ENCODE results near the gene BAG5. TPM values are rescaled to one million over a fixed set of nuclear protein-coding genes. Genes with fewer than 3 reads are reported as not detected.

BAG5 gene
- total RNA-seq, 4 donors from 2014 or later: 39.4 to 77.5 (median 44.4) TPM

- intact Hi-C loops (cut with DNase I): no loop called here
- peak overlapping the region; percentile 20 to 78 (median 71) for H3K27ac ChIP-seq
- no peak for DNase-seq
- H3K36me3 ChIP-seq: no peaks in the 10 kb centered on the region
- WGBS, 2 donors: 79 to 81% methylated on average over 19 to 20 of the region's 33 CpGs
- no peaks in the 10 kb centered on the region for H3K27me3 ChIP-seq
- peaks cover 42 to 75% of the 10 kb centered on the region in 2 donors for H3K4me1 ChIP-seq
- H3K9me3 ChIP-seq: no peaks in the 10 kb centered on the region
- H3K4me3 ChIP-seq (replicated peaks in 1 of 3): no peak overlapping the region
- TF ChIP-seq CTCF (IDR thresholded peaks at IDR 0.05): peak in 1 of 6 experiments; percentile 6
- no peak for TF ChIP-seq POLR2A (IDR thresholded peaks at IDR 0.05)
Observed at GRCh38 chr14:103541709-103542604, 20.5 kb downstream of the BAG5 start.

GRCh38 chr14:103540821-103541708 lies 21.4 kb downstream of the BAG5 start:
- peak overlapping the region; percentile 20 to 78 (median 71) for H3K27ac ChIP-seq
- no peak for TF ChIP-seq POLR2A (IDR thresholded peaks at IDR 0.05)
- TF ChIP-seq CTCF (IDR thresholded peaks at IDR 0.05): no peak
- no peaks in the 10 kb centered on the region for H3K27me3 ChIP-seq
- H3K4me1 ChIP-seq: peaks cover 42 to 66% of the 10 kb centered on the region in 2 donors
- no peaks in the 10 kb centered on the region for H3K9me3 ChIP-seq
- intact Hi-C loops (cut with DNase I): no loop called here
- no peaks in the 10 kb centered on the region for H3K36me3 ChIP-seq
- DNase-seq: no peak
- 60 to 72% methylated on average over 3 to 11 of the region's 17 CpGs for WGBS, 2 donors
- H3K4me3 ChIP-seq (replicated peaks in 1 of 3): no peak overlapping the region

- DNase-seq: no peak
- Histone ChIP-seq H3K27me3 (no peaks in the 10 kb centered on the region), H3K27ac (peak overlapping the region in 2 of 3 donors; percentile 36 to 51), H3K36me3 (no peaks in the 10 kb centered on the region), H3K4me3 (replicated peaks in 1 of 3) (no peak overlapping the region), H3K9me3 (no peaks in the 10 kb centered on the region), H3K4me1 (peaks cover 42 to 61% of the 10 kb centered on the region in 2 donors)
- 79 to 83% methylated on average over 17 to 26 of the region's 28 CpGs for WGBS, 2 donors
- intact Hi-C loops (cut with DNase I): no loop called here
- no peak for TF ChIP-seq POLR2A (IDR thresholded peaks at IDR 0.05)
- TF ChIP-seq CTCF (IDR thresholded peaks at IDR 0.05): no peak
Observed at GRCh38 chr14:103539056-103539825, 23.2 kb downstream of the BAG5 start.

- H3K27ac ChIP-seq: peak overlapping the region; percentile 12 to 51 (median 36)
- no peaks in the 10 kb centered on the region for H3K36me3 ChIP-seq
- TF ChIP-seq POLR2A (IDR thresholded peaks at IDR 0.05) (no peak), CTCF (IDR thresholded peaks at IDR 0.05) (no peak)
- no peaks in the 10 kb centered on the region for H3K27me3 ChIP-seq
- H3K9me3 ChIP-seq: no peaks in the 10 kb centered on the region
- DNase-seq: peak; percentile 68 to 71
- peaks cover 42 to 54% of the 10 kb centered on the region in 2 donors for H3K4me1 ChIP-seq
- WGBS, 2 donors: 32 to 44% methylated on average over 4 to 19 of the region's 30 CpGs
- H3K4me3 ChIP-seq (replicated peaks in 1 of 3): no peak overlapping the region
- intact Hi-C loops (cut with DNase I): no loop called here
Observed at GRCh38 chr14:103538291-103539055, 24.0 kb downstream of the BAG5 start.

Measured in thyroid gland (tissue), 4 donors.